ENCODE measurements around the gene PACC1. TPM values are rescaled to one million over a fixed set of nuclear protein-coding genes. Genes with fewer than 3 reads are reported as not detected.

The PACC1 gene
- total RNA-seq, 1 donor from 2014 or later: 9.7 TPM

DNA sequence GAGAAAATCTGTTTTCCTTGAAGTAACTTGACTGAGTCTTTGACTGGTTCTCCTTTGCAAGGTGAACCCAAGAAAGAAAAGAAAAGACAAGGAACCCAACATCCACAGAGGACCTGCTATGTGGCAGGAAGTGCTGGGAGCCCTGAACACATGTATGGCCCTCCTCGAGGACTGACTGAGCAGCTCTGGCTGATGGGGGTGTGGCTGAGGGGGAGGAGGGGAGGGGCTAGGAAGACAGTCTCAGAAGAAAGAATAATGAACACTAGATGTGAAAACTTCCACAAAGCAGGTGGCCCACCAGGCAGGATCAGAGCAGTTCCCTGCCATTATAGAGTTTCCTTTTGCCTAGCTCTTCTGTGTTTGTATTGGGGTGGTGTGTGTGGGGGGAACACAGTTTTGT is 44.1 kb upstream of the PACC1 start:
- TF ChIP-seq, protein P1, sequence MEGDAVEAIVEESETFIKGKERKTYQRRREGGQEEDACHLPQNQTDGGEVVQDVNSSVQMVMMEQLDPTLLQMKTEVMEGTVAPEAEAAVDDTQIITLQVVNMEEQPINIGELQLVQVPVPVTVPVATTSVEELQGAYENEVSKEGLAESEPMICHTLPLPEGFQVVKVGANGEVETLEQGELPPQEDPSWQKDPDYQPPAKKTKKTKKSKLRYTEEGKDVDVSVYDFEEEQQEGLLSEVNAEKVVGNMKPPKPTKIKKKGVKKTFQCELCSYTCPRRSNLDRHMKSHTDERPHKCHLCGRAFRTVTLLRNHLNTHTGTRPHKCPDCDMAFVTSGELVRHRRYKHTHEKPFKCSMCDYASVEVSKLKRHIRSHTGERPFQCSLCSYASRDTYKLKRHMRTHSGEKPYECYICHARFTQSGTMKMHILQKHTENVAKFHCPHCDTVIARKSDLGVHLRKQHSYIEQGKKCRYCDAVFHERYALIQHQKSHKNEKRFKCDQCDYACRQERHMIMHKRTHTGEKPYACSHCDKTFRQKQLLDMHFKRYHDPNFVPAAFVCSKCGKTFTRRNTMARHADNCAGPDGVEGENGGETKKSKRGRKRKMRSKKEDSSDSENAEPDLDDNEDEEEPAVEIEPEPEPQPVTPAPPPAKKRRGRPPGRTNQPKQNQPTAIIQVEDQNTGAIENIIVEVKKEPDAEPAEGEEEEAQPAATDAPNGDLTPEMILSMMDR (IDR thresholded peaks at IDR 0.05): no peak
- Histone ChIP-seq H3K4me3 (no peak overlapping the region), H3K27ac (no peak overlapping the region), H3K27me3 (no peaks in the 10 kb centered on the region), H3K4me1 (no peaks in the 10 kb centered on the region), H3K9me3 (no peaks in the 10 kb centered on the region), H3K36me3 (no peaks in the 10 kb centered on the region)
- intact Hi-C loops (cut with DNase I): no loop called here
- DNase-seq: no peak
- no peak for ATAC-seq

DNA sequence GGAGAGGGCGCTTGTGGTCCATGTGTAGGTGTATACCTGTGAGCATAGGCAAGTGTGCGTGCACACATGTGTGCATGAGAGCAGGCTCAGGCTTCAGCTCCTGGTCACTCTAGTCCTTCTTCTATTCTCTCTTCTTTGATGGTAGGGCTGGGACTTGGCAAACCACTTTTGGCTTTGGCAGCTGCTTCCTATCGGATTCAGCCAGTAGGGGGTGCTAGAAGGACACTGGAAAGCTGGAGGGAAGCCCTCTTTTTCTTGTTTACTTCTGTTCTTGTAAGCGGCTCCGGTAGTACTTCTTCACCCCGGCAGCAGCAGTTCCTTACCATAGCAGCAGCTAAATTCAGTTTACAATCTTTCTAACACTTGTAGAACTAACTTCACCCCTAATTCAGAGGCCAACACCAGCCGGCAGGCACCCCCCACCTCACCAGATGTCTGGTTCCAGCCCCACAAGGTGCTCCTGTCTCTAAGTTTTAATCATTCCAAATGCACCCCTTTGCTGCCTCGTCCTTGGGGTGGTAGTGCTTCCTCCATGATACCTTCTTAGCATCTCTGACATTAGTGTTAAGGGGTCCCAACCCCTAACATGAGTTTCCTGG is 43.2 kb upstream of the PACC1 start:
- peak; percentile 55 for ATAC-seq

DNA sequence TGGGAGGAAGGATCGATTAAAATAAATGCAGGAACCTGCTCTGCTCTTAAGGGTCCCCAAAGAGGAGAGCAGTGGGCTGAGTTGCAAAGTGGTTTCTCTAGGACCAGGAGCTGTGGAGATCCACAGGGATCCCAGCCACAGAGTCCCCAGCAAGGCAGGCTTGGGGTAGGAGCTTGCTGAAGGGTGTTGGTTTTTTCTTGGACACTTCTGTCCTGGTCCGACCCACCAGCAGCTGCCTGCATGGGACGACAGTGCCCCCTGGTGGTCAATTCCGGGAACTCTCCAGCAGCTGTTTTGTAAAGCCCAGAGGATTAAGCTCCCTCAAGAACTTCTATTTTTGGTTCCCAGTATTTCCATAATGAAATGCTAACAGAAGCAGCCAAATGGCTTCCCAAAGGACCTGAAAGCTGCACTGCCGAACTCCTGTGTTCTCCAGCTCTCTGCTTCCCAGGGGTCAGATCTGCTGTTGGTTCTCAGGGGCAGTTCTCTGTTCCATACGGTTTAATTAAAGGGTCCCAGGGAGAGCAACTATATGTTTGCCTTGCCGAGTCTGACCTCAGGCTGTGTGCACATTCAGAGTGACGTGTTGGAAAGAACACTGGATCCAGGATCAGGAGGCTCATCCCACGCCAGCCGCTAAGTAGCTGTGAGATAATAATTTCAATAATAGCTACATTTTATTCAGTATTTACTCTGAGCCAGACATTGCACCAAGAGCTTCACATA is 41.3 kb upstream of the PACC1 start:
- no peak overlapping the region for H3K4me3 ChIP-seq
- H3K27me3 ChIP-seq: no peaks in the 10 kb centered on the region
- DNase-seq (peak; percentile 89), ATAC-seq (peak; percentile 91)
- no peaks in the 10 kb centered on the region for H3K36me3 ChIP-seq
- intact Hi-C loops (cut with DNase I): no loop called here
- no peaks in the 10 kb centered on the region for H3K4me1 ChIP-seq
- TF ChIP-seq, protein P1 (IDR thresholded peaks at IDR 0.05): peak; percentile 99
- H3K27ac ChIP-seq: no peak overlapping the region
- H3K9me3 ChIP-seq: no peaks in the 10 kb centered on the region

More for the DNA sequence above, 43.2 kb upstream of the PACC1 start:
- Histone ChIP-seq H3K36me3 (no peaks in the 10 kb centered on the region), H3K4me1 (no peaks in the 10 kb centered on the region), H3K9me3 (no peaks in the 10 kb centered on the region), H3K4me3 (no peak overlapping the region), H3K27ac (no peak overlapping the region), H3K27me3 (no peaks in the 10 kb centered on the region)
- no peak for DNase-seq
- TF ChIP-seq, protein P1 (IDR thresholded peaks at IDR 0.05): peak; percentile 50
- intact Hi-C loops (cut with DNase I): no loop called here

DNA sequence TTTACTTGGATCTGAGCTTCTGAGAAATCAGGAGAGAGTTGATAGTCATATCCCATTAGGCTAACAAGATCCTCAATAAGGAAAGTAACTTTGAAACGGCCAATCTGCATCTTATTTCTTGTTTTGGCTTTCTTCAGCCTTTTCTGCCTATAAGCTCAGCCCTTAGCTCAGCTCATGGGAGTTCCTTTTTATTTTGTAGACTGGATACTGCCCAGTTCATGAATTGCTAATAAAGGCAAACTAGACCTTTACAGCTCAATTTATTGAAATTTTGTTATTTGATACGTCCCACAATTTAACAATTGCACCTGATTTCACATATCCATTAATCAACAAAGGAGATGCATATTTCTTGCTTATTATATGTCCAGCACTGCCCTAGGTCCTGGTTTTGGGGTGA is 40.7 kb upstream of the PACC1 start:
- no peak for ATAC-seq
- no peaks in the 10 kb centered on the region for H3K27me3 ChIP-seq
- intact Hi-C loops (cut with DNase I): no loop called here
- TF ChIP-seq, protein P1 (IDR thresholded peaks at IDR 0.05): no peak
- DNase-seq: no peak
- no peak overlapping the region for H3K27ac ChIP-seq
- no peaks in the 10 kb centered on the region for H3K4me1 ChIP-seq
- no peak overlapping the region for H3K4me3 ChIP-seq
- no peaks in the 10 kb centered on the region for H3K36me3 ChIP-seq
- no peaks in the 10 kb centered on the region for H3K9me3 ChIP-seq

DNA sequence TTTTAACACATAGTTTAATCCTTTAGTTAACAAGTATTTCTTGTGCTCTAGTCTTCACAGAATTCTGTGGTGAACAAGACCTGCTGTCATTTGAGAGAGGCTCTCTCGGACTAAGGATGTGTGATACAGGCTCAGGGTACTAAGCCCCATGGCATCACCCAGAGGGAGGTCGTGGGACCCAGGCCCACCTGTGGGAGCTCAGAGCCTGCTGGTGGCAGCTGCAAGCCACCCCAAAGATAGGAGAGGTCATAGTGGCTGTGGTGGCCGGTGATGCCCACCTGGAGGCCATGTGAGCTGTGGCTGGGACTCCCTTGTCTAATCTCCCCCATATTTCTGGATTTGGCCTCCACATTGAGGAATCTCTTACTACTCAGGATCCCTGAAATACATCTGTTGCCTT is 40.1 kb upstream of the PACC1 start:
- Histone ChIP-seq H3K36me3 (no peaks in the 10 kb centered on the region), H3K4me3 (no peak overlapping the region), H3K27me3 (no peaks in the 10 kb centered on the region), H3K4me1 (no peaks in the 10 kb centered on the region), H3K27ac (no peak overlapping the region), H3K9me3 (no peaks in the 10 kb centered on the region)
- ATAC-seq (no peak), DNase-seq (no peak)
- intact Hi-C loops (cut with DNase I): no loop called here
- TF ChIP-seq, protein P1 (IDR thresholded peaks at IDR 0.05): no peak

All from upper lobe of right lung (tissue), 1 donor.